Measurements from ENCODE around the gene CACNA2D3.
A peak's percentile ranks its signal among the peaks of the same experiment; 100 is the strongest.

Gene CACNA2D3

DNA sequence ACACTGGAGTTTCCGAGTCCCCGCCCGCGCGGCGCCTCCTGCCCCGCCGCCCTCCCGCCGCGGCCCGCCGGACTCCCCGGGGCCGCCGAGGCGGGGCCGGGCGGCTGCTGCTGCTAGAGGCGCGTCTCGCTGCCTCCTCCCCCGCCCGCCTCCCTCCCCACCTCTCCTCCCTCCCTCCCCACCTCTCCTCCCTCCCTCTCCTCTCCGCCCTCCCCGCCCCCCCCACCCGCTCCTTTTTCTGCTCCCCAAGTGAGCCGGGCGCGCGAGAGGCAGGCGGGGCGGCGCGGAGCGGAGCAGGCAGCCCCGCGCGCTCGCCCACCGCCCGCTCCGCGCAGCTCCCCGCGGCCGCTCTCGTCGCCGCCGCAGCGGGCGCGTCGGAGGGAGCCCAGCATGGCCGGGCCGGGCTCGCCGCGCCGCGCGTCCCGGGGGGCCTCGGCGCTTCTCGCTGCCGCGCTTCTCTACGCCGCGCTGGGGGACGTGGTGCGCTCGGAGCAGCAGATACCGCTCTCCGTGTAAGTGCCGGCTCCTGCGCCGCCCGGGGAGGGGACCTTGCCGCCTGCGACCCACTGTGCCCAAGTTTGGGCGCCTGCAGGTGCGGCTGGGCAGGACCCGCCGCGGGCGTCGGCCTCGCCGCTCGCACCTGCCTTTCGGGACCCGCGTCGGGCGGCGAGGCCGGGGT, at the start of gene CACNA2D3:
CACNA2D3 (plus strand) TSS at position 229 of the 679 bp plus-strand sequence.
- no peaks in the 10 kb centered on the region for H3K4me1 ChIP-seq (ENCODE audit: control insufficient read depth, insufficient read depth, low read length, unreplicated experiment)
- H3K36me3 ChIP-seq (ENCODE audit: insufficient read depth, low read length): no peaks in the 10 kb centered on the region
- H3K27me3 ChIP-seq (ENCODE audit: insufficient read depth, low read length): peaks cover 65% of the 10 kb centered on the region
- H2AFZ ChIP-seq (ENCODE audit: low read length, unreplicated experiment): no peak within 1 kb of the TSS
- no peak within 1 kb of the TSS for H3K27ac ChIP-seq (ENCODE audit: low read depth, low read length)
- no peaks in the 10 kb centered on the region for H3K79me2 ChIP-seq (ENCODE audit: control insufficient read depth, insufficient read depth, low read length, unreplicated experiment)
- peak within 1 kb of the TSS; percentile 29 for H3K4me3 ChIP-seq (ENCODE audit: low read depth, low read length)

DNA sequence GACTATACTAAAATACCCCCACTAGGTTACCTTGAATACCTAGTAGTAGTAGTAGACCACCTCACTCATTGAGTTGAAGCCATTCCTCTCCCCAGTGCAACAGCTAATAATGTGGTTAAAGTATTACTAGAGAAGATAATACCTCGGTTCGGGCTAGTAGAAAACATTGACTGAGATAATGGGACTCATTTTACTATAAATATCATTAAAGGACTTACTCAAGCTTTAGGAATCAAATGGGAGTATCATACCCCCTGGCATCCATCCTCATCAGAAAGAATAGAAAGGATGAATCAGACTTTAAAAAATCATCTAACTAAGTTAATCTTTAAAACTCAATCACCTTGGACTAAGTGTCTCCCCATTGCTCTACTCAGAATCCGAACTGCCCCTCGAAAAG, 49.0 kb upstream of the CACNA2D3 start:
- no peaks in the 10 kb centered on the region for H3K36me3 ChIP-seq (ENCODE audit: insufficient read depth, low read length)
- no peaks in the 10 kb centered on the region for H3K79me2 ChIP-seq (ENCODE audit: control insufficient read depth, insufficient read depth, low read length, unreplicated experiment)
- H2AFZ ChIP-seq (ENCODE audit: low read length, unreplicated experiment): no peak overlapping the region
- no peak overlapping the region for H3K4me3 ChIP-seq (ENCODE audit: low read depth, low read length)
- H3K27ac ChIP-seq (ENCODE audit: low read depth, low read length): no peak overlapping the region
- no peaks in the 10 kb centered on the region for H3K27me3 ChIP-seq (ENCODE audit: insufficient read depth, low read length)
- H3K4me1 ChIP-seq (ENCODE audit: control insufficient read depth, insufficient read depth, low read length, unreplicated experiment): no peaks in the 10 kb centered on the region

DNA sequence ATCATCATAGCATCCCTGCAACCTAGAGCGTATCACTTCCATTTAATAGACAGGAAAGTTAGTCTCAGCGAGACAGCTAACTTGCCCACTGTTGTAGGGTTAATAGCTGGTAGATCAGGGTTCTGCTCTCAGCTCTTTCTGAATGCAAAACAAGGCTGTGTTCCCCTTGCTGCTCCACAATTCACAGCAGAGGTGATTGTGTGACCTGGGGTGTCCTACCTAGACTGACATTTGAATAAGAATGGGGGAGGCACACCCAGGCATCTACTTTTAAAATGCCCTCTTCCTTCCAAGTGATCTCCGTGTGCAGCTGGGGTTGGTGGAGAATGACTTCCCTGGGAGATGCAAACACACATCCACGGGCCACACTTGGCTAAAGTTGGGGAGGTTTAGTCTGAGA, 43.0 kb upstream of the CACNA2D3 start:
- Histone ChIP-seq H3K4me1 (ENCODE audit: control insufficient read depth, insufficient read depth, low read length, unreplicated experiment) (no peaks in the 10 kb centered on the region), H3K27ac (ENCODE audit: low read depth, low read length) (no peak overlapping the region), H3K27me3 (ENCODE audit: insufficient read depth, low read length) (no peaks in the 10 kb centered on the region), H3K79me2 (ENCODE audit: control insufficient read depth, insufficient read depth, low read length, unreplicated experiment) (no peaks in the 10 kb centered on the region), H2AFZ (ENCODE audit: low read length, unreplicated experiment) (no peak overlapping the region), H3K36me3 (ENCODE audit: insufficient read depth, low read length) (no peaks in the 10 kb centered on the region), H3K4me3 (ENCODE audit: low read depth, low read length) (no peak overlapping the region)

DNA sequence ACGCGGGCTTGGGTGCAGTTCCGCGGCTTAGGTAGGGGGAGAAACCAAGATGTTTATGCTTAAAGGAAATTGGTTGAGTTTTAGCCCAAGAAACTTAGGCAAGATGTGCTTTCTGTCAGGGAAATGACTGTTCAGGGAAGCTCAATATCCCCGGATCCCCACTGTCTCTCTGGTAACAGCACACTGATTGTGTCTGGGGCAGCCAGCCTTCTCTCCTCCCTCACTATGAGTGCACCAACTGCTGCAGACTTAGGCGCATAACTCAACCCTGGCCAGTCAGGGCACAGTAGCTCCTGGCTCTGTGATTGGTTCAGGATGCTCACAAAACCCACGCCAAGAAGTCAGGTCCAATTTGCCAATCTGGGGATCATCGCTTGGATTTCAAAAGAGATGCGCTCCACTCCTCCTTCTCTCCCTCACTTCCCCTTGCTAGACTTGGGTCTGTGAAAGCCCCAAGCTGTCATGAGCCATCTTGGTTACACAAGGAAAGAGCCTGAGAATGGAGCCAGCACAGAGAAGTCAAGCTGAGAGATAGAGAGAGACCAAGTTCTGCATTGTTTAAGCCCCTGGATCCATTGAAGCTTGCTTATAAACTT, 42.5 kb upstream of the CACNA2D3 start:
- no peak overlapping the region for H3K4me3 ChIP-seq (ENCODE audit: low read depth, low read length)
- H2AFZ ChIP-seq (ENCODE audit: low read length, unreplicated experiment): no peak overlapping the region
- H3K27me3 ChIP-seq (ENCODE audit: insufficient read depth, low read length): no peaks in the 10 kb centered on the region
- H3K79me2 ChIP-seq (ENCODE audit: control insufficient read depth, insufficient read depth, low read length, unreplicated experiment): no peaks in the 10 kb centered on the region
- no peaks in the 10 kb centered on the region for H3K36me3 ChIP-seq (ENCODE audit: insufficient read depth, low read length)
- H3K4me1 ChIP-seq (ENCODE audit: control insufficient read depth, insufficient read depth, low read length, unreplicated experiment): no peaks in the 10 kb centered on the region
- H3K27ac ChIP-seq (ENCODE audit: low read depth, low read length): no peak overlapping the region

DNA sequence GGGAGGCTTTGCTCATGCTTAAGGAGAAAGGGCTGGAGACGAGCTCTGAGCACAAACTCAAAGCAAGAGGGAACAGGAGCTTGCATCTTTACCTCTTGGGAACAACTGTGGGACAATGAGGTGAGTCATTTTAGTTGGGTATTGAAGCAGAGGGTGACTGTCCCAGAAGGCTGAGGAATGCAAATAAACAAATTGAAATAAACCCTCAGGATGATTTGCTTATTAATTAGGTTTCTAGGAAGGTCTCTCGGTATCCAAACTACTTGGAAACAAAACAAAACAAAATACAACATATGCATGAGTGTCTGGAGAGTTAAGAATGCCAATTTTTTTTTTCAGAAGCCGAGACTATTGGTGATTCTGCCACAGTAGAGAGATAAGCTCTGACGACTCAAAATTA, 38.4 kb upstream of the CACNA2D3 start:
- H3K27ac ChIP-seq (ENCODE audit: low read depth, low read length): no peak overlapping the region
- H3K79me2 ChIP-seq (ENCODE audit: control insufficient read depth, insufficient read depth, low read length, unreplicated experiment): no peaks in the 10 kb centered on the region
- H3K36me3 ChIP-seq (ENCODE audit: insufficient read depth, low read length): no peaks in the 10 kb centered on the region
- H2AFZ ChIP-seq (ENCODE audit: low read length, unreplicated experiment): no peak overlapping the region
- no peaks in the 10 kb centered on the region for H3K4me1 ChIP-seq (ENCODE audit: control insufficient read depth, insufficient read depth, low read length, unreplicated experiment)
- H3K27me3 ChIP-seq (ENCODE audit: insufficient read depth, low read length): no peaks in the 10 kb centered on the region
- H3K4me3 ChIP-seq (ENCODE audit: low read depth, low read length): no peak overlapping the region

DNA sequence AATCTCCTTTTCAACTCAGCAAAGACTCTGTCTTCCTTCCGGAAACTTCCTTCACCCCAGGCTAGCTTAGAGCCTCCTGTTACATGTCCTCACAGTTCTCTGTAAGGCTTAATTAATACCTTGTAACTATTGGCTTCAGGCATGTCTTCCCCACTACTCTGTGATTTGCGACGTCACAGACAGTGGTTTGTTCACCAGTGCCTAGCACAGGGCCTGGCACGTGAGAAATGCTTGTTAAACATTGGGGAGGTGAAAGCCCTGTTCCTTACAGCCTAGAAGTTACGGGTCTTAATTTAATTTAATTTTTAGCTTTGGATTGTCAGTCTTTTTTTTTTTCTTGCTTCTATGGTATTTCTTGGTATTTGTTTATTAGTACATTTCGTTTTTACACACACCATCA, 36.4 kb upstream of the CACNA2D3 start:
- Histone ChIP-seq H3K36me3 (ENCODE audit: insufficient read depth, low read length) (no peaks in the 10 kb centered on the region), H3K4me1 (ENCODE audit: control insufficient read depth, insufficient read depth, low read length, unreplicated experiment) (no peaks in the 10 kb centered on the region), H2AFZ (ENCODE audit: low read length, unreplicated experiment) (no peak overlapping the region), H3K4me3 (ENCODE audit: low read depth, low read length) (no peak overlapping the region), H3K27ac (ENCODE audit: low read depth, low read length) (no peak overlapping the region), H3K79me2 (ENCODE audit: control insufficient read depth, insufficient read depth, low read length, unreplicated experiment) (no peaks in the 10 kb centered on the region), H3K27me3 (ENCODE audit: insufficient read depth, low read length) (no peaks in the 10 kb centered on the region)

DNA sequence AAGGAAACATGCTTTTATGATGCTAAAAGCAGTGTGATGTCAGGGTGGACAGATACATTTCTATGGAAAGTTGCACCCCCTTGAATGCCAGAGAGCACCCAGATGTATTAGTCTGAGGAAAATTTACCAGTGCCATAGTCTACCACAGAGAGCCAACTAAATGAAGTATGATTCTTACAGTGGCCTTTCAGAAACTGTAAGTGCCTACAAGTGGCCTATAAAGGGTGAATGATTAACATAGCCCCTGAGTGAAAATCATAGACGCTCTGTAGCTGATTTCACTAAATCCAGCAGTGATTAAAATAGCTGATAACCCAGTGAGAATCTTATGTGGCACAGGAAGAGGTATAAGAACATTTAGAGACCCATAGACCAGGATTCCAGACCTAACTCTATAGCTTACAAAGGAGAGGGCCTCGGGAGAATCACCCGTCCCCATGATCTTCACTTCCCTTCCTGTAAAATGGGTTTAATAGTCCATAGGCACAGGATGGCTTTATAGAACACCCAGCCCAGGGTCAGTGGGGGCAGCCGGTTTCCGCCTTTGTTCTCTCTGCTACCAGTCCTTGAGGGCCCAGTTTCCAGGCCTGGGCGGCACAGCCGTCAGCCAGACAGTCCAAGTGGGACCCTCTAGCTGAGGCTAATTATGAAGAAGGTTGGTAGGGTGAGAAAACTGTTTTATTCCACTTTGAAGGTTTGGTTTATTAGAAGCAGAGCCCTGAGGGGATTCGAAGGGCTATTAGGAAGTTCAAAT, 35.5 kb upstream of the CACNA2D3 start:
- Histone ChIP-seq H3K4me1 (ENCODE audit: control insufficient read depth, insufficient read depth, low read length, unreplicated experiment) (no peaks in the 10 kb centered on the region), H3K36me3 (ENCODE audit: insufficient read depth, low read length) (no peaks in the 10 kb centered on the region), H3K79me2 (ENCODE audit: control insufficient read depth, insufficient read depth, low read length, unreplicated experiment) (no peaks in the 10 kb centered on the region), H3K27me3 (ENCODE audit: insufficient read depth, low read length) (no peaks in the 10 kb centered on the region), H3K4me3 (ENCODE audit: low read depth, low read length) (no peak overlapping the region), H2AFZ (ENCODE audit: low read length, unreplicated experiment) (no peak overlapping the region), H3K27ac (ENCODE audit: low read depth, low read length) (no peak overlapping the region)

DNA sequence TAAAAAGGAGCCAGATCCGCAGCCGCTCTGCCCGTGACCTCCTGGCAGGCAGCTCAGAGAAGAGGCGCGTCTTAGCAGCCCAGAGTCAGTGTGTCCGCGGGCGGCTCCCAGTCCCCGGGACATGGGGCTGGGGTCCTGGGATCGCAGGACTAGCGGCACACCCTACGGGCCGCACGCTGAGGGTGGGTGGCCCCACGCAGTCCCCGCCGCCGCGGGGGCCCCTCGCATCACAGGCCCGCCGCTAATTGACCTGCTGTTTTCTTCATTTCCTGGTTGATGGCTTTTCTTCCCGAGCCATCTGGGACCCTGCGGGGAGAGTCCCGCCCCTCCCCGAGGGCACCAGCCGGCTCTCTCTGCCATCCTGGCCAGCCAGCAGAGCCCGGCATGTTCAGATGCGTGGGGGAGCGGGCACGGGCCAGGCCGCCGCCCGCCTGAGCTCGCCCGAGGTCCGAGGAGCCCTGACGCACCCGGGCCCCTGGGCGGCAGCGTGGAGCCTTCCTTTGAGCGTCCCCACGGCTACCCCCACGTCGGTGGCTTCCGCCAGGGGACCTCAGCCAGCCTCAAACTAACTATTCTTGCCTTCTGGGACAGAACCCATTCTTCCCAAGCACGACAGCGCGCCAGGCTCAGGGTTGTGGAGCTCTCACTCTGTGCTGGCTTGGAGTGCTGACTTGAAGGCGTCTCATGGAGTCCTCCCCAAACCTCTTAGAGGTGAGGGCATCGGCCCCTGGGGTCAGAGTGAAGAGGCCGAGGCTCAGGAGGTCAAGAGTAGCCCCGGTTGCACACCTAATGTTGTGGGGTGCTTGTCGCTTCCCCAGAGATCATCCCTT, 34.6 kb upstream of the CACNA2D3 start:
- H3K4me3 ChIP-seq (ENCODE audit: low read depth, low read length): no peak overlapping the region
- no peaks in the 10 kb centered on the region for H3K4me1 ChIP-seq (ENCODE audit: control insufficient read depth, insufficient read depth, low read length, unreplicated experiment)
- no peak overlapping the region for H3K27ac ChIP-seq (ENCODE audit: low read depth, low read length)
- no peaks in the 10 kb centered on the region for H3K79me2 ChIP-seq (ENCODE audit: control insufficient read depth, insufficient read depth, low read length, unreplicated experiment)
- no peak overlapping the region for H2AFZ ChIP-seq (ENCODE audit: low read length, unreplicated experiment)
- no peaks in the 10 kb centered on the region for H3K27me3 ChIP-seq (ENCODE audit: insufficient read depth, low read length)
- H3K36me3 ChIP-seq (ENCODE audit: insufficient read depth, low read length): no peaks in the 10 kb centered on the region

DNA sequence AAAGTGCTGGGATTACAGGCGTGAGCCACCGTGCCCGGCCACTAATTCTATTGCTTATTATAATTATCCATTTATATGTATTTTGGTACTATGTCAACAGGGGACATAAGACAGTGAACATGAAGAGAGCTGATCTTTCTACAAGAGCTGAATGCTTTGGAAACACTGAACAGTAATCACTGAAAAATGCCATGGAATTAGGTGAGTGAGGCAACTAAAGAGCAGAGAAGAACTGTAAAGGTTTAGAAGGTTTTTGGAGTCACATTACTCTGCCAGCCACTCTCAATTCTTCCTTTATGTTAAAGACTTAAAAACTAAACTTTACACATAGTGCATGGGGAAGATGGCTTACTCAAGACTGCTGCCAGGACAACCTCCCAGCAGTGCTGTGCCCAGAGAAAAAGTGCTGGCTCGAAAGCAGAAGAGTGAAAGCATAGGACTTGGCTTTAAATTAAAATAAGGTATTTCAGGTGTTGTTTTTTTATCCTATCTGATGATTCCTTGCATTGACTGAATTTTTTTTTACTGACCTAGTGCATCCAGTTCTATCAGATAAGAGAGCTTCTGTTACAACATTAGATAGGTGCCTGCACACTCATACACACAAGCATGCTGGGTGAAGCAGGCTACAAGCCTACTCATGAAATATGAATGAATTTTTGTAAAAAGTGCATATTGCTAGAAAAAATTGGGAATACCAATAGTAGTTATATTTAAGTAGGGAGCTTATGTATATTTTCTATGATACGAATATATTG, 28.7 kb upstream of the CACNA2D3 start:
- no peaks in the 10 kb centered on the region for H3K36me3 ChIP-seq (ENCODE audit: insufficient read depth, low read length)

DNA sequence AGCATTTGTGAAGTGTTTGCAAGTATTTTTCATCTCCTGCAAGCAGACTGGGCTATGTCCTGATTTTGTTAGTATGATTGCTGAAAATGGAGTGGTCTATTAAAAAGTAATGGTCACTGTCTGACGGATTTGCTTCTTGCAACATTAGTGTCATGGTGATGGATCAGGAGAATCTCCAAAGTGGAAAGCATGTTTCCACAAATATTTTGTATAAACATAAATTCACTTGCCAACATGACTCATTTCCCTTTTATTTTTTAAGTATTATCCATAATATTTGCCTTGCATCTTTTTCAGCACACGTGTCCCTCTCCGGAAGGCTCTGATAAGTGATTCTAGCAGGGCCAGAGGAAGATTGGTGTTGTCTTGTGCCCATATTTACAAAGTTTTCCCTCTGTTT, 27.4 kb upstream of the CACNA2D3 start:
- Histone ChIP-seq H3K4me1 (ENCODE audit: control insufficient read depth, insufficient read depth, low read length, unreplicated experiment) (no peaks in the 10 kb centered on the region), H2AFZ (ENCODE audit: low read length, unreplicated experiment) (no peak overlapping the region), H3K4me3 (ENCODE audit: low read depth, low read length) (no peak overlapping the region), H3K27me3 (ENCODE audit: insufficient read depth, low read length) (no peaks in the 10 kb centered on the region), H3K79me2 (ENCODE audit: control insufficient read depth, insufficient read depth, low read length, unreplicated experiment) (no peaks in the 10 kb centered on the region), H3K36me3 (ENCODE audit: insufficient read depth, low read length) (no peaks in the 10 kb centered on the region), H3K27ac (ENCODE audit: low read depth, low read length) (no peak overlapping the region)

More for the DNA sequence above, 28.7 kb upstream of the CACNA2D3 start:
- Histone ChIP-seq H2AFZ (ENCODE audit: low read length, unreplicated experiment) (no peak overlapping the region), H3K4me1 (ENCODE audit: control insufficient read depth, insufficient read depth, low read length, unreplicated experiment) (no peaks in the 10 kb centered on the region), H3K4me3 (ENCODE audit: low read depth, low read length) (no peak overlapping the region), H3K79me2 (ENCODE audit: control insufficient read depth, insufficient read depth, low read length, unreplicated experiment) (no peaks in the 10 kb centered on the region), H3K27ac (ENCODE audit: low read depth, low read length) (no peak overlapping the region), H3K27me3 (ENCODE audit: insufficient read depth, low read length) (no peaks in the 10 kb centered on the region)

Measured in ACC112 (cell line).